HG02840 (cell line): ENCODE data around the gene ABCC10.
"Not testable (repeated sequence)": the region's sequence is repeated elsewhere in the genome, so short reads cannot be mapped to it uniquely, and the experiment has no call there.

Experiments
- ATAC-seq: cut with Tn5 transposase; IDR thresholded peaks from one replicate; pipeline ENCODE4 v1.9.1; 2021; ENCODE audit warnings: mild to moderate bottlenecking, moderate library complexity, moderate number of reproducible peaks; ENCODE audit not compliant: unreplicated experiment, low FRiP score

The ABCC10 gene

DNA sequence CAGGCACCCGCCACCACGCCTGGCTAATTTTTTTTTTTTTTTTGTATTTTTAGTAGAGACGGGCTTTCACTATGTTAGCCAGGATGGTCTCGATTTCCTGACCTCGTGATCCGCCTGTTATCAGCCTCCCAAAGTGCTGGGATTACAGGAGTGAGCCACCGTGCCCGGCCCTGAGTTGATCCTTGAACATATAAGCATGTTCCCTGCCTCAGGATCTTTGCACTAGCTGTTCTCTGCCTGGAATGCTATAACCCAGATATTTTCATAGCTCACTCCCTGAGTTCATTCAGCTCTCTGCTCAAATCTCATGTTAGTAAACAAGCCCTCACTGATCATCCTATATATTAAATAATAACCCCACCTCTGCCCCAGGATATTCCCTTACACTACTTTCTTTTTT is 37.0 kb downstream of the ABCC10 start:
- ATAC-seq = no peak

DNA sequence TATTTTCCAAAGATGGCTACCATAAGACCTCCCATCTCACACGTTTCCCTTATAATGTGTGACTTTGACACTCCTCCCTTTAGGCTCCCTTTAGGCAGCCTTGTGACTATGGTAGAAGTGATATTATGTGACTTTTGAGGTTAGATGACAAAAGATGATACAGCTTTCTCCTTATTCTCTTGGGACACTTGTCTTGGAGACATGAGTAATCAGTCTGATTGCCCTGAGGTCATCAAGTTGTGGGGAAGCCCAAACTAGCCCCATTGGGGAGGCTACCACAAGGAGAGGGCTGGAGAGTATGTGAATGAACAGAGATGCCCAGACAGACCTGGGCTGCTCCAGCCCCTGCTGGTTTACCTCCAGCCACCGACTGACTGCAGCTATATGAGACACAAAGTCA is 38.6 kb downstream of the ABCC10 start:
- ATAC-seq = no peak

DNA sequence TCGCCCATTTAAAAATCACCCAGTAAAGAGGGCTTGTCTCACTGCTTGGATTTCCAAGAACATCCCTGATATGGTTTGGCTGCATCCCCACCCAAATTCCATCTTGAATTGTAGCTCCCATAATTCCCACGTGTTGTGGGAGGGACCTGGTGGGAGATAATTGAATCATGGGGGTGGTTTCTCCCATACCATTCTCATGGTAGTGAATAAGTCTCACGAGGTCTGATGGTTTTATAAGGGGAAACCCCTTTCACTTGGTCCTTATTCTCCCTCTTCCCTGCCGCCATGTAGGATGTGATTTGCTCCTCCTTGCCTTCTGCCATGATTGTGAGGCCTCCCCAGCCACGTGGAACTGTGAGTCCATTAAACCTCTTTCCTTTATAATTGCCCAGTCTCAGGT is 39.9 kb downstream of the ABCC10 start:
- not testable (repeated sequence) for ATAC-seq

DNA sequence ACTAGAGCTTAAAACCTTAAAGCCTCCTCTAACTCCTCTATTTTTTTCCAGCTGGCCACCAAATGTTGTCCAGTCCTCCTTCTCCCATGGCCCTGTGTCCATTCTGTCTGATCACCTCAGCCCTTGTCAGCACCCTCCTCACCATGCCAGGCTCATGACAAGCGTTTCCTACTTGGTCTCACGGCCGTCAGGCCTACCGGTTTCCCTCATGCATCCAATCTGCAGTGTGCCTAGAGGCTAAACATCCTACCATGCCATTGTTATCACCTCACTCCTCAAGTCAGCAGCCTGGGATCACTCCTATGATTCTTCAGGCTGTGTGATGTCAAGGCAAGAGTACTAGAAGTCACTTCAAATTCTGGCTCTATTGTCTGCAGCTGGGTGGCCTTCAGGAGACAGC is 40.4 kb downstream of the ABCC10 start:
- ATAC-seq = no peak

DNA sequence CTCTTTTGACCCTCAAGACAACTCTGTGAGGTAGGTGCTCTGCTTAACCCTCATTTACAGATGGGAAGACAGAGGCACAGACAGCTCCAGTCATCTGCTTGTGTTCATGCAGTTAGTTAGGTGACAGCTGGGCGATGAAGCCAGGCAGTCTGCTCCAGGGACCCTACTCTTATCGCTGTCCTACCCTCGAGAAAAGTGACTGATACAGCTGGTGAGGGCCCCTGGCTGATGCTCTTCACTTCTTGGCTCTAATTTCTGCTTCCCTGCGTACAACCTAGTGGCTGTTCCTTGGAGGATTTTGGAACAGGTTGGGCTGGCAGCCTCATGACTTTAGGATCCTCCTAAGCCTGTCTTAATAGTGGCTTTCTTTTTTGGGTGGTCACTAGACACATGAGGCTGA is 40.9 kb downstream of the ABCC10 start:
- ATAC-seq = no peak

DNA sequence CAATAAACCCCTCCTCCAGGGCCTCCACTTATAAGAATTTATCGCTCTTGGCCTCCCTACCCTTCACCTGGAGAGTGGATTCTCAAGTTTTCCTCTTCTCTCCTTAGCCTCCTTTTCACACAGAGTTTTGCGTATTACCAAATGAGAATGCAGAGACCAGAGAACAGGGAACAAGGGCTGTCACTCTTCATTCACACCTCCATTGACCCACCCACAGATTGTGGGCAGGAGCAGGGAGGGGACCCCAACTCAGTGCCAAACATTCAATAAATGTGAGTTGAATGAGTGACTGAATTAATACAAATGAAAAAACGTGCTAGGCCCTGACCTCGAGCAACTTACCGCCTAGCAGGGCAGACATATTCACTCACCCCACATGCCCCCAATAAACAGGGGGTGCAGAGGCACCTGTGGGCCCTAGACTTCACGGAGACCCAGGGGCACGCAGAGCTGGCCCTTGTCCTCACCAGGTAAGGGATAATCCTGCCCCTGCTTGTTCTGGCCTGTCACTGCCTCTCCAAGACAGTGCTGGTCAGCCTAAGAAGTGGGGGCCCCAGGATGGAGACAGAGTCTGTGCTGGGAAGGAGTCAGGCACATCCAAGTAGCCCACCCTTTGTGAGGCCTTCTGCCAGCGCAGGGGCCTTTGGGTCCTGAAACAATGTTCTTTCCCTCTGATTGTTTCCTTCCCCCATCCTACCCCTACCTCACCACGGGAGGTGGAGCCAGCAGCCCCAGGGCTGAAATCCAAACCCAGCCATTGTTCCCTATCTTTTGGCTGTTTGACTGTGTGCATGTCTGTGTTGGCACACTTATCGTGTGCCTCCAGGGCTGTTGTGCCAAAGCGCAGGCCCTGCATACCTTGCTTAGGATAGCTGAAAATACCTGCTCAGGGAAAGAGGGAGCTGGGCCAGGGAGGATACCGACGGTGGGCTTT is 41.7 kb downstream of the ABCC10 start:
- no peak for ATAC-seq

DNA sequence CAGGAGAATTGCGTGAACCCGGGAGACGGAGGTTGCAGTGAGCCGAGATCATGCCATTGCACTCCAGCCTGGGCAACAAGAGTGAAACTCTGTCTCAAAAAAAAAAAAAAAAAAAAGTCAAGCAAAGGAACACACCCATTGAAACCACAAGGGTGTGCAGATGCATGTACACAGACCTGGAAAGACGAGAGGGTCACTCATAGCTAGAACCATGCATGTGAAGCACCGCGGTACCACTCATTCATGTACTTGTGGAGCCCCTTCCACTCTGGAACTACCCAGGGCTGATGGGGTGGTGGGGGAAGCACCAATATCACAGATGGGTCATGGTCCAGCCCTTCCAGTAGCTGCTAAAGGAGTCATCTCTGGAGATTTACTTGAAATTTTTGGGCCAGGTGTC is 42.6 kb downstream of the ABCC10 start:
- ATAC-seq = no peak

DNA sequence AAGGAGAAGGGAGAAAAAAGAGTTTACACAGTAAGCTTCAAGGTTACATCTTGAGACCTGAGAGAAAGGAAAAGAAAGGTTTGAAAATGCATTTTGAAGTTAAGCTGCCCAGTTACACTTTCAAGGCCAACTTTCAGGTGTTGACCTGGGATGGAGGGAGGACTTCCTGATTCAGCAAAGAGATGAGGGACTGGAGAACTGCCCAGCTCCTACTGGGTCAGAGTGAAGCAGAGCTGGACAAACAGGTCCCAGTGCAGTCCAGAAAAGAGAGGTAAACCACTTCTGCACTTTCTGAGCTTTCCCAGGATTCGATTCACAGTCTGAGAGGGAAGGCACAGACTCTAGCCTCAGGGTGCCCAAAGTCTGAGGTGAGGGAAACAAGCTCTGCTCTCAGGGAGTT is 44.1 kb downstream of the ABCC10 start:
- ATAC-seq = no peak

DNA sequence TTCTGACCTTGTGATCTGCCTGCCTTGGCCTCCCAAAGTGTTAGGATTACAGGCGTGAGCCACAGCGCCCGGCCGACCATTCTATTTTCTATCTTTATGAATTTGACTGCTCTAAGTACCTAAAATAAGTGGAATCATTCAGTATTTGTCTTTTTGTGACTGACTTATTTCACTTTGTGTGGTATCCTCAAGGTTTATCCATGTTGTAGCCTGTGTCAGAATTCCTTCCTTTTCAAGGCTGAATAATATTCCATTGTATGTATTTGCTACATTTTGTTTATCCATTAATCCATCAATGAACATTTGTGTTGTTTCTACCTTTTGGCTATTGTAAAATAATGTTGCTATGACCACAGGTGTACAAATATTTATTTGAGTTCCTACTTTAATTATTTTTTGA is 45.2 kb downstream of the ABCC10 start:
- no peak for ATAC-seq

DNA sequence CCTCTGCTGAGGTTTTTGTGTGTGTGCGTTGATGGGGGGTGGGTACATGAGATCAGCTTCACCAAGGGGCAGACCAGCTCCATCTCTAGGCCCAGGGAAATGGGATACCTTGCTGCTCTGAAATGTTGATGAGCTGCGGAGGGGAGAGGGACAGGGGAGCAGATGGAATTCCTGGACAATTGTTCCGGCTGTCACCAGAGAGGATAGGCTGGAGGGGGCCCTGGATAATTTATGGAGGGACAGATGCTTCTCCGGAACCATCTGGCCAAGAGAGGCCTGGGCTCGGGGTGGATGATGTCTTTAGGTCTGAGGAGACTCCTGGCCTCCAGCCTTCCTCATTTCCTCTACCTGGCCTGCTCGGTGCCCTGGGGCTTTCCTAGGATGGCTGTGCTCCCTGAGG is 48.2 kb downstream of the ABCC10 start:
- ATAC-seq = no peak

DNA sequence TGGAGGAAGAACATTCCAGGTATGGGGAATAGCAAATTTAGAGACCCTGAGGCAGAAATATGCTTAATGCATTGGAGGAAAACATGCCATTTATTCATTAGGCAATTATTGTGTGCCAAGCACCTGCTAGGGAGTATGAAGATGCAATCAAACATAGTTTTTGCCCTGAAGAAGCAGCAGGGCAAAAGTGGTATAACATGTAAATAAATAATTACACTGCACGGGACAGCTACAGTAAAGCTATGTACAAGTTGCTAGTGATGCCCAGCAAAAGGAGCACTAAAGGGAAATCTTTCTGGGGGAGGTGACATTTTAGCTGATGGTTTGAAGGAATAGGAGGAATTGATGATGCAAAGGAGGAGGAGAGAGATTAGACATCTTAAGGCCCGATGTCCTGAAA is 49.4 kb downstream of the ABCC10 start:
- no peak for ATAC-seq

DNA sequence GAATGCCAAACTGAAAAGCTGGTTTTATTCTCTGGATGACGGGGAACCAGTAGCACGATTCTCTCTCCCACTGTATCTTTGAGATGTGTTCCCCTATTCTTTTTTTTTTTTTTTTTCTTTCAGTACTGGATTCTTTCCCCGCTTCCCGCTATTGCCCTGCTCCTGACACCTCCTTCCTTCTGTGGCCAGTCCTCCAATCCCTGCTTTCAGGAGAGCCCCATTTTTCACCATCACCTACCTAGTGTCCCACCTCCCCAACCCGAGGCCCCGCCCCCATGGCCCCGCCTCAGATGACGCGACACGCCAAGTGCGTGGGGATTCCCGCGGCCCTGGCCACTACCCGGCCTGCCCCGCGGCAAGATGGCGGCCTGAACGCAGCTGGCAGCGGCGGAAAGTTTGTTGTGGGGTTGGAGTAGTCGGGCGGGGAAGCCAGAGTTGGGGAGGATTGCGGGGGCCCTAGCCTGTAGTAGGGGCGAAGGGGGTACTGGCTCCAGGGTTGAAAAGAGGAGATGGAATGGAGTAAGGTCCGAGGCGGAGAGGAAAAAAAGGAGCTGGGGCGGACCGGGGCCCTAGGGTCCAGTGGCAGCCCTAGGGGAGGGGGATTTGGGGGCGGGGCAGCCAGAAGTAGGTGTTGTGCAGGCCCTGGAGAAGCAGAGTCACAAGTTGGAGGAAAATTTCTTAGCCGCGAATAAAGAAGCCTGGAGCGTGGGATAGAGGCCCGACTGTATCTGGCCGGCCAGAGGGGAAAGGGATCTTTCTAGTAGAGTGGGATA is 50.1 kb downstream of the ABCC10 start, which contains the start of gene TJAP1:
Gene TJAP1 (plus strand): TSS at position 336 of the 773 bp plus-strand sequence. CDS start 21,432 bp downstream, outside the sequence.
- peak; percentile 84 for ATAC-seq

DNA sequence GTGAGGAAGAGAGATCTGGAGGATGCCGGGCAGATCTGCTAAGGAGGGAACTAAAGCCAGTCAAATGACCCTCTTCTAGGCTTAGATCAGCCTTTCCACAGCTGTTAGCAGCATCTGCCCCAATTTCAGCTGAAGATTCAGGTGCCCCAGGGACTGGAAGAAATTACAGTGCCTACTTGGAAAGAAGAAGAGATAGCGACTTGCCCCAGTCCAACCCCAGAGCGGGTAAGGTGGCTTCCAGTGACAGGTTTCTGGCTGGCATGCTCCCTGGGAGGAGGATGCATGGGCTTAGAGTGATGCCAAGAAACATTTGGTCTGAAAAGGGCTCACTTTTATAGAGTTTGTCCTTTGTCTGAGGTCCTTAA is 50.6 kb downstream of the ABCC10 start:
- no peak for ATAC-seq

DNA sequence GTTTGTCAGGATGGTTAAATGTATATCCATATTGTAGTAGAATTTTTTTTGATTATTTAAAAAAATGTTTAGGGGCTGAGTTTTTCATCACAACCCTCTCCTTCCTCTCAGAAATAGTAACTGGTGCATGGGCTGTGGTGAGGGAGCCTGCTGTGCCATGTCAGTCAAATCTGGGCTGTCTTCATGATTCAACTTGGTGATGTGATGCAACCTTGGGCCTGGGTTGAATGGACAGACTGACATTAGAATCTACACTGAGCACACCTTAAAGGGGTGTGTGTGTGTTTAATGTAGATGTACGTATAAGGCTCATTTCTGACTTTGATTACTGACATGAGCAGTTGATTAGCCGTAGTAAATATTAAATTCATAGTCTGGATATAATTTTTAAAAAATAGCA is 53.7 kb downstream of the ABCC10 start:
- ATAC-seq = no peak

DNA sequence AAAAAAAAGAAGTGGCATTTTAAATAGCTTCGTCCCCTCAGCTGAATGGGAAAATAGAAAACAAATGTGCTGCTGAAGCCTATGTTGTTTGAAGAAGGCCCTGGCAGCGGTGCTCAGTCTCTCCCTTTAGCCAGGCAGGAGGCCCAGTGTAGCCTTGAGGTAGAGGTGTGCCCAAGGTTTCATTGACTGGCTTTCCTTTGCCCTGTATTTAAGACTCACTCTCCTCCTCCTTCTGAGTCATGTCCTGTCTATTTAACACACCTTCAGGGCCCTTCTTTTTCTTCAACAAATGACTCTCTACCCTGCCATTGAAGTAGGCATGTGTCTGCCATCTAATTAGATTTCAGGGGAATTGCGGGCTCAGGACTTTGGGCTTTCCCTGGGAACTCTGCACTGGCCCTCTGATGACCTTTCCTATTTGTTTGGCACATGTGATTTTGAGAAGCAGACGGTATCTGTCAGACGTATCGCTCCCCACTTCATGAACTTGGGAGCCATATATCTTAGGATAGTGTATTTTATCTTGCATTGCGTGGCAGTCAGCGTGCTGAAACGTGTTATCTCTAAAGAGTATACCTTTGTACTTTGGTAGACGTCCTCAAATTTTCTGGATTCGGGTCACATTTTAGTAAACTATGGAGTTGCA is 54.4 kb downstream of the ABCC10 start:
- ATAC-seq = no peak

DNA sequence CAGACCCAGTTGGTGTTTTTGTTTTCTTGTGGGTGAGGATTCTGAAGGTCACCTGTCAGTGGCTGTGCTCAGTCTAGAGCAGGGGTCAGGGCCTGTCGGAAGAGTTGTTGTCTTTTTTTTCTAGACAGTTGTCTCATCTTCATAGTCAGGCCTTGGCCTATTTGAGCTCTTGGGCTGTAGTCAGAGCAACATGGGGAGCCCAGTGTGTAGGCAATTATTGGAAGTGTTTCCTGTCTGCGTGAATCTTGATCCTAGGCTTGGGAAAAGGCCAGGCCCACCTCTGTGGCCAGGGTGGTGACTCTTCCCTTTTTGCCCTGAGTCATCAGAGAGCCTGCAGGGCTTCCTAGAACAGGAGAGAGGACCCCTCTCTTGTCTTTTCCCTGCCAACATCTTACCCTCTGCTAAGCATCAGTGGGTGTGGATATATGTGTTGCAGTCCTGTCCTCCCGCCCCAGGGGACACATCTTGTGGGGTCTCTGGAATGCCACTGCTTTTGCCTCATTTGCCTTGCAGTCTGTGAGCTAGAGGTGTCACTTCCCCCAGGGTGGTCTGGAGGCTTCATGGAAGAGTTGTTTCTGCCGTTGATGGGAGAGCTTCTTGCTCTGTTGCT is 61.4 kb downstream of the ABCC10 start:
- ATAC-seq = no peak

DNA sequence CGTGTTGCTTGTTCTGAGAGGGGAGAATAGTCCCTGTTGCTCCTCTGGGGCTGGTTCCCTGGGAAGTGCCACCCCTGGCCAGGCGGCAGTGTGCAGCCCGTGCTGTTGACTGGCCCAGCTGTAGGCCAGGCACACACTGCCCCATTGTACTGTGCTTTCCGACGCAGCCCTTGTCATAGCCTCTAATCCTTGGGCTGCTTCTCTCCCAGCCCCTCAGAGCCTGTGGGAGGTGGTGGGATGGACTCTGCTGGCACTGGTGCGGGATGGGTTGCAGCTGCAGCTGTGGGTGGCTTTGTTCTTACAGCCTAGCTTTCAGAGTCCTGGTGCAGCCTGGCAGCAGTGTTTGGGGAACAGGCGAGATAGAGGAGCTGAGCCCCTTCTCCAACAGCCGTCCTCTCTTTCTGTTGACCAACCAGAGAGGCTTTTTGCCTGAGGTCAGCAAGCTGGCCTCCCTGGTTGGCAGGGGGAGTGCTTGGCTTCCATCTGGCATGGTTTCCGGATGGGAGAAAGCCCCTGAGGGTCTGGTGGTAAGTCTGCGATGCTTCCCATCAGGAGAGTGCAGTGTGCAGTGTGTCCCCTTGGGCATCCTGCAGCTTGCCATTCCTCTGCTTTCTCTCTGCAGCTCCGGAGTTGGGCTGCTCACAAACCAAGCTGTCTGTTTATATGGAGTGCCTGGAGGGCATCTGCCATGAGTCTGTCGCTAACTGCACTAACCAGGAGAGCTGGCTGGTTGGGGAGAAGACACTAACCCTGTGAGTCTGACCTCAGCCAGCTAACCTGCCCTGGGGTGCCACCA is 62.1 kb downstream of the ABCC10 start:
- ATAC-seq = no peak

DNA sequence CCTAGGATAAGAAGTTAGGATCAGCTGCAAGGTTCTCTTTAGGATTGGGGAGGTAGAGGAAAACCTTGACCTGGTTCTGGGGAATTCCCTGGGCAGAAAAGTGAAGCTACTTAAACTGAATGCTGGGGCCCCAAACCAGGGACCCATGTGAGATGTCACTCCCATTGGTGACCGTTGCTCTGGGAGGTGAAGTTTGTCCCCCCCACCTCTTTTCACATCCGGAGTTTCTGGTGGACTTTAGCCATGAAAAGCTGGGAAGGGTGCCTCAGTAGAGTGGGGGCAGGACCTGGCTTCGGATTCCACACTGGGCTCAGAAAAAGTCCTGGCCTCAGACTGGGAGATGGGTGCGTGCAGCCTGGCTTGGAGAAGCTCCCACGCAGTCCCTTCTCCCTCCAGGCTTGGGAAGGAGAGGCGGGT is 63.2 kb downstream of the ABCC10 start:
- no peak for ATAC-seq

DNA sequence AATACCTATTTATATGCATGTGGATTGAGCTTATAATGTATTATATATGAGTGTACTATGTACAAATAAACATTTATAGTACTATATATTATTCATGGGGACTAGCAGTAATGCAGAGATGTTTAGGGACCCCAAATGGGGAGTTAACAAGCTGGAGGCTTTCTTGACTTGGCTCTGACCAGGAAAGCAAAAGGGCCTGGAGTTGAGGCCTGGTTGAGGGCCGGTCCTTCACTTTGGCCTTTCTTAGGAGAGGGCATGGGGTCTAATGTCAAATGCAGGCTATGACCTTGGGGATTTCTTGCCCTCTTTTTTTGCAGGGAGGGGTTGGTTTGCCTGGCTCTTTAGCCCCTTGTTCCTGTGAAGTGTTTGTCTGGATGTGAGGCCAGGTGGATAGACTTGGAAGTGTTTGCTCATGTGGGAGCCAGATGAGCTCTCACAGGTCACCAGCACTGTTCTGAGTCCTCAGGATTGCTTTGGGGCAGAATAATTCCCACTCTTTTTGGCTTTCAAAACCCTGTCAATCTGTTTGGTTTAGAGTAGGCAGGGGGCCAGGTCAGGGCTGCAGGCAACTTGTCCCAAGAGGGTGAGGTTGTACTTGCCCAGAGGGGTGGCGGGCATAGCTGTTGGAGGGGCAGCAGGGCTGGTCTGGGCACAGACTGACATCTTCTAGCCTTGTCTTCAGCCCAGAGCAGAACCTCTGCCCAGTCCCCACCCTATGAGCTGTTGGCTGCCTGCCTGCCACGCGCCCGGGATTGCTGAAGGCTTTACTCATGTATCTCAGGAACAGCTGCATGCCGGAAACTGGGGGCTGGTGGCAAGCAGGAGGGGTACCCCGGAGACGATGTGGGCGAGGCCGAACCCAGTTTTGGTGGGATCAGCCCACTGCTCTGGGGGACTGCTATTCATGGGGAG is 64.7 kb downstream of the ABCC10 start:
- no peak for ATAC-seq
